K562 (cell line): Measurements from ENCODE around the gene STK11. TPM values are rescaled to one million over a fixed set of nuclear protein-coding genes. Genes with fewer than 3 reads are reported as not detected.

Source experiments
- BRCA1 ChIP-seq, 2 experiments: fragments of 450-650 bp in 1 of 2; sonication (generic) in 1 of 2; formaldehyde crosslinking in 1 of 2; IDR thresholded peaks; 2 replicates each; pipeline versions ENCODE4 v1.5.0 to v1.6.1; 2017 to 2020; ENCODE audit warnings: mild to moderate bottlenecking in 1 of 2, missing genetic modification reagents in 1 of 2
- BRD9 ChIP-seq: fragments of 450-650 bp; IDR thresholded peaks from 2 replicates; pipeline ENCODE4 v1.6.1; 2018; ENCODE audit warnings: low read depth; ENCODE audit not compliant: partially characterized antibody
- GABPB2 ChIP-seq: fragments of 250-450 bp; sonication (Bioruptor Pico); conservative IDR thresholded peaks from 2 replicates; pipeline ENCODE4 v1.5.1; 2021; ENCODE audit warnings: mild to moderate bottlenecking
- MAZ ChIP-seq, 2 experiments: fragments of 450-650 bp in 1 of 2; sonication (generic) in 1 of 2; formaldehyde crosslinking; IDR thresholded peaks in 1 of 2; conservative IDR thresholded peaks in 1 of 2; 2 replicates each; pipeline versions ENCODE4 v1.4.0 to v1.5.0; 2020; ENCODE audit warnings: mild to moderate bottlenecking in 1 of 2, missing genetic modification reagents in 1 of 2
- POLR2G ChIP-seq: fragments of 200-400 bp; formaldehyde crosslinking; IDR thresholded peaks from 2 replicates; pipeline ENCODE4 v1.6.1; 2017; ENCODE audit warnings: low read depth, mild to moderate bottlenecking, antibody characterized with exemption, low read length, moderate library complexity
- SMAD2 ChIP-seq: fragments of 150-350 bp; IDR thresholded peaks from 2 replicates; pipeline ENCODE4 v1.6.1; 2014; ENCODE audit warnings: low read depth, mild to moderate bottlenecking, low read length
- SREBF2 ChIP-seq: sonication (generic); formaldehyde crosslinking; IDR thresholded peaks from 2 replicates; pipeline ENCODE4 v1.4.0; 2020; ENCODE audit warnings: mild to moderate bottlenecking, missing genetic modification reagents
- ZNF134 ChIP-seq: fragments of 250-450 bp; sonication (Bioruptor Pico); conservative IDR thresholded peaks from 2 replicates; pipeline ENCODE4 v1.4.0; 2020
- ZNF165 ChIP-seq: fragments of 250-450 bp; sonication (Bioruptor Pico); IDR thresholded peaks from 2 replicates; pipeline ENCODE4 v1.4.0; 2020; ENCODE audit warnings: borderline replicate concordance
- ZNF589 ChIP-seq: fragments of 200-800 bp; sonication (Bioruptor generic); IDR thresholded peaks from 2 replicates; pipeline ENCODE4 v1.6.1; 2016; ENCODE audit warnings: low read depth, missing genetic modification characterization, missing compliant biosample characterization
- polyA plus RNA-seq, 8 experiments: library from polyadenylated mRNA; depleted of rRNA in 4 of 8; stranded (reverse) in 5 of 8; unstranded in 3 of 8; fragments of >200 nt; fragmentation: Nextera tagmentation in 2 of 8; fragmentation: Illumina TruSeq in 1 of 8; extraction: Ambion mirVana in 2 of 8; extraction: Trizol in 1 of 8; gene quantifications; 2 replicates each; pipeline versions ENCODE4 v1.2.1 to v1.2.3, GENCODE V29; 2011 to 2014; ENCODE audit warnings: inconsistent platforms in 1 of 8, missing spikeins in 1 of 8
- total RNA-seq, 7 experiments: library from RNA; depleted of rRNA in 6 of 7; stranded (reverse); fragments of >200 nt in 6 of 7; fragmentation: Illumina TruSeq in 2 of 7; extraction: Trizol in 2 of 7; gene quantifications; 2 replicates each; pipeline versions ENCODE4 v1.2.1 to v1.2.3, GENCODE V29; 2011 to 2021; ENCODE audit warnings: low replicate concordance in 1 of 7
- TF ChIP-seq, protein P1 (sequence below): fragments of 200-600 bp; sonication (generic); IDR thresholded peaks from one replicate; pipeline ENCODE4 v1.6.1; 2012; ENCODE audit warnings: mild to moderate bottlenecking, low read depth, low read length, inconsistent platforms
- TF ChIP-seq, protein P2 (sequence below): fragments of 450-650 bp; formaldehyde crosslinking; IDR thresholded peaks from 2 replicates; pipeline ENCODE4 v1.4.0; 2022; ENCODE audit warnings: mild to moderate bottlenecking, moderate library complexity
- TF ChIP-seq, protein P3 (sequence below): sonication (generic); formaldehyde crosslinking; IDR thresholded peaks from 2 replicates; pipeline ENCODE4 v1.9.0; 2022; ENCODE audit warnings: mild to moderate bottlenecking, missing genetic modification reagents

The STK11 gene
- total and polyA plus RNA-seq, 9 of the 15 experiments (the other 6 are each of a cell fraction or from before 2014, with no cell fraction given), result 0.15 to 96.5 (median 31.7) TPM

DNA sequence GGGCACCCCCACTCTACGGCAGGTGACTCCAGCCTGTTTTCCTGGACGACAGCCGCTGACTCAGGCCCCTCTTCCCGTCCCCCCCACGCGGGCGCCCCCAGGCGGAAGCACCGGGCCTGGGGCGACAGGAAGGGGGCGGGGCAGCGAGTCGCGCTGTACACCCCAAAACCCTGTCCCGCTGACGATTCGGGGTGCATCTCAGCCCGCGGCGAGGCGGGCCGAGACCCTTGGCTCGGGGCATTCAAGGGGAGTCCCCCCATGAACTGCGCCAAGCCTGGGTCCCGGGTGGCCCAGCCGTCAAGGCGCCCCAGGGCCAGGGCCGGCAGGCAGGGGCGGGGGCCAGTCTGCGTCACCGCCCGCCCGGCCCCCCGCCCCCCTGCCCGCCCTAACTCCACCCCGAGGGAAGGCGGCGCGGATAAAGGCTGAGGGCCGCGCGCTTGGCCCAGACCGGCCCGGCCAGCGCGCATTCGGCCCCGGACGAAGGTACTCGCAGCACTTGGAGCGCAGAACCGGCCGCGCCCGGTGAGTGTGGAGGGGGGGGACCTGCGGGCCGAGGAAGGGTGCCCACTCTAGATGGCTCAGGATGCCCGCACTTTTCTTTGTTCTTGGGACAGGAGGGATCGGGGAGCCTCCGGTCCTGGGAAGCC is 42.7 kb downstream of the STK11 start, which contains the start of gene MIDN (continued):
- TF ChIP-seq, protein P1, sequence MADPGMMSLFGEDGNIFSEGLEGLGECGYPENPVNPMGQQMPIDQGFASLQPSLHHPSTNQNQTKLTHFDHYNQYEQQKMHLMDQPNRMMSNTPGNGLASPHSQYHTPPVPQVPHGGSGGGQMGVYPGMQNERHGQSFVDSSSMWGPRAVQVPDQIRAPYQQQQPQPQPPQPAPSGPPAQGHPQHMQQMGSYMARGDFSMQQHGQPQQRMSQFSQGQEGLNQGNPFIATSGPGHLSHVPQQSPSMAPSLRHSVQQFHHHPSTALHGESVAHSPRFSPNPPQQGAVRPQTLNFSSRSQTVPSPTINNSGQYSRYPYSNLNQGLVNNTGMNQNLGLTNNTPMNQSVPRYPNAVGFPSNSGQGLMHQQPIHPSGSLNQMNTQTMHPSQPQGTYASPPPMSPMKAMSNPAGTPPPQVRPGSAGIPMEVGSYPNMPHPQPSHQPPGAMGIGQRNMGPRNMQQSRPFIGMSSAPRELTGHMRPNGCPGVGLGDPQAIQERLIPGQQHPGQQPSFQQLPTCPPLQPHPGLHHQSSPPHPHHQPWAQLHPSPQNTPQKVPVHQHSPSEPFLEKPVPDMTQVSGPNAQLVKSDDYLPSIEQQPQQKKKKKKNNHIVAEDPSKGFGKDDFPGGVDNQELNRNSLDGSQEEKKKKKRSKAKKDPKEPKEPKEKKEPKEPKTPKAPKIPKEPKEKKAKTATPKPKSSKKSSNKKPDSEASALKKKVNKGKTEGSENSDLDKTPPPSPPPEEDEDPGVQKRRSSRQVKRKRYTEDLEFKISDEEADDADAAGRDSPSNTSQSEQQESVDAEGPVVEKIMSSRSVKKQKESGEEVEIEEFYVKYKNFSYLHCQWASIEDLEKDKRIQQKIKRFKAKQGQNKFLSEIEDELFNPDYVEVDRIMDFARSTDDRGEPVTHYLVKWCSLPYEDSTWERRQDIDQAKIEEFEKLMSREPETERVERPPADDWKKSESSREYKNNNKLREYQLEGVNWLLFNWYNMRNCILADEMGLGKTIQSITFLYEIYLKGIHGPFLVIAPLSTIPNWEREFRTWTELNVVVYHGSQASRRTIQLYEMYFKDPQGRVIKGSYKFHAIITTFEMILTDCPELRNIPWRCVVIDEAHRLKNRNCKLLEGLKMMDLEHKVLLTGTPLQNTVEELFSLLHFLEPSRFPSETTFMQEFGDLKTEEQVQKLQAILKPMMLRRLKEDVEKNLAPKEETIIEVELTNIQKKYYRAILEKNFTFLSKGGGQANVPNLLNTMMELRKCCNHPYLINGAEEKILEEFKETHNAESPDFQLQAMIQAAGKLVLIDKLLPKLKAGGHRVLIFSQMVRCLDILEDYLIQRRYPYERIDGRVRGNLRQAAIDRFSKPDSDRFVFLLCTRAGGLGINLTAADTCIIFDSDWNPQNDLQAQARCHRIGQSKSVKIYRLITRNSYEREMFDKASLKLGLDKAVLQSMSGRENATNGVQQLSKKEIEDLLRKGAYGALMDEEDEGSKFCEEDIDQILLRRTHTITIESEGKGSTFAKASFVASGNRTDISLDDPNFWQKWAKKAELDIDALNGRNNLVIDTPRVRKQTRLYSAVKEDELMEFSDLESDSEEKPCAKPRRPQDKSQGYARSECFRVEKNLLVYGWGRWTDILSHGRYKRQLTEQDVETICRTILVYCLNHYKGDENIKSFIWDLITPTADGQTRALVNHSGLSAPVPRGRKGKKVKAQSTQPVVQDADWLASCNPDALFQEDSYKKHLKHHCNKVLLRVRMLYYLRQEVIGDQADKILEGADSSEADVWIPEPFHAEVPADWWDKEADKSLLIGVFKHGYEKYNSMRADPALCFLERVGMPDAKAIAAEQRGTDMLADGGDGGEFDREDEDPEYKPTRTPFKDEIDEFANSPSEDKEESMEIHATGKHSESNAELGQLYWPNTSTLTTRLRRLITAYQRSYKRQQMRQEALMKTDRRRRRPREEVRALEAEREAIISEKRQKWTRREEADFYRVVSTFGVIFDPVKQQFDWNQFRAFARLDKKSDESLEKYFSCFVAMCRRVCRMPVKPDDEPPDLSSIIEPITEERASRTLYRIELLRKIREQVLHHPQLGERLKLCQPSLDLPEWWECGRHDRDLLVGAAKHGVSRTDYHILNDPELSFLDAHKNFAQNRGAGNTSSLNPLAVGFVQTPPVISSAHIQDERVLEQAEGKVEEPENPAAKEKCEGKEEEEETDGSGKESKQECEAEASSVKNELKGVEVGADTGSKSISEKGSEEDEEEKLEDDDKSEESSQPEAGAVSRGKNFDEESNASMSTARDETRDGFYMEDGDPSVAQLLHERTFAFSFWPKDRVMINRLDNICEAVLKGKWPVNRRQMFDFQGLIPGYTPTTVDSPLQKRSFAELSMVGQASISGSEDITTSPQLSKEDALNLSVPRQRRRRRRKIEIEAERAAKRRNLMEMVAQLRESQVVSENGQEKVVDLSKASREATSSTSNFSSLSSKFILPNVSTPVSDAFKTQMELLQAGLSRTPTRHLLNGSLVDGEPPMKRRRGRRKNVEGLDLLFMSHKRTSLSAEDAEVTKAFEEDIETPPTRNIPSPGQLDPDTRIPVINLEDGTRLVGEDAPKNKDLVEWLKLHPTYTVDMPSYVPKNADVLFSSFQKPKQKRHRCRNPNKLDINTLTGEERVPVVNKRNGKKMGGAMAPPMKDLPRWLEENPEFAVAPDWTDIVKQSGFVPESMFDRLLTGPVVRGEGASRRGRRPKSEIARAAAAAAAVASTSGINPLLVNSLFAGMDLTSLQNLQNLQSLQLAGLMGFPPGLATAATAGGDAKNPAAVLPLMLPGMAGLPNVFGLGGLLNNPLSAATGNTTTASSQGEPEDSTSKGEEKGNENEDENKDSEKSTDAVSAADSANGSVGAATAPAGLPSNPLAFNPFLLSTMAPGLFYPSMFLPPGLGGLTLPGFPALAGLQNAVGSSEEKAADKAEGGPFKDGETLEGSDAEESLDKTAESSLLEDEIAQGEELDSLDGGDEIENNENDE, result no peak
- peak; percentile 91 for TF ChIP-seq POLR2G
- no peak; the same call in 1 of the 2 replicates for TF ChIP-seq ZNF589 (CRISPR knock-in tag)
- TF ChIP-seq, protein P2, sequence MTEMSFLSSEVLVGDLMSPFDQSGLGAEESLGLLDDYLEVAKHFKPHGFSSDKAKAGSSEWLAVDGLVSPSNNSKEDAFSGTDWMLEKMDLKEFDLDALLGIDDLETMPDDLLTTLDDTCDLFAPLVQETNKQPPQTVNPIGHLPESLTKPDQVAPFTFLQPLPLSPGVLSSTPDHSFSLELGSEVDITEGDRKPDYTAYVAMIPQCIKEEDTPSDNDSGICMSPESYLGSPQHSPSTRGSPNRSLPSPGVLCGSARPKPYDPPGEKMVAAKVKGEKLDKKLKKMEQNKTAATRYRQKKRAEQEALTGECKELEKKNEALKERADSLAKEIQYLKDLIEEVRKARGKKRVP (CRISPR knock-in tag), result no peak
- TF ChIP-seq, protein P3, sequence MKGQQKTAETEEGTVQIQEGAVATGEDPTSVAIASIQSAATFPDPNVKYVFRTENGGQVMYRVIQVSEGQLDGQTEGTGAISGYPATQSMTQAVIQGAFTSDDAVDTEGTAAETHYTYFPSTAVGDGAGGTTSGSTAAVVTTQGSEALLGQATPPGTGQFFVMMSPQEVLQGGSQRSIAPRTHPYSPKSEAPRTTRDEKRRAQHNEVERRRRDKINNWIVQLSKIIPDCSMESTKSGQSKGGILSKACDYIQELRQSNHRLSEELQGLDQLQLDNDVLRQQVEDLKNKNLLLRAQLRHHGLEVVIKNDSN, result no peak
- TF ChIP-seq SREBF2 (CRISPR knock-in tag), result no peak
- no peak for TF ChIP-seq ZNF134
- peak; percentile 93 to 98 for TF ChIP-seq MAZ (CRISPR knock-in tag; conservative IDR thresholded peaks at IDR 0.05 in 1 of 2, IDR thresholded peaks at IDR 0.05 in 1 of 2)
- TF ChIP-seq ZNF165 (CRISPR knock-in tag), result no peak
- peak; percentile 16 for TF ChIP-seq BRD9
- no peak for TF ChIP-seq SMAD2
- TF ChIP-seq BRCA1 (IDR thresholded peaks at IDR 0.05), result no peak
- TF ChIP-seq BRCA1 (CRISPR knock-in tag; IDR thresholded peaks at IDR 0.05), result no peak
- no peak for TF ChIP-seq GABPB2 (CRISPR knock-in tag)
